HCT116 (cell line): ENCODE data around the gene RAVER2.

Experiments
- EZH2 ChIP-seq: fragments of 200-600 bp; sonication (generic); IDR thresholded peaks from 2 replicates; pipeline ENCODE4 v1.6.1; 2017; ENCODE audit warnings: antibody characterized with exemption, mixed run types
- EZH2phosphoT487 ChIP-seq: fragments of 200-600 bp; IDR thresholded peaks from 2 replicates; pipeline ENCODE4 v1.6.1; 2018; ENCODE audit warnings: antibody characterized with exemption, borderline replicate concordance
- POLR2A ChIP-seq: IDR thresholded peaks from 2 replicates; pipeline ENCODE4 v1.7.0; 2011; ENCODE audit warnings: borderline replicate concordance; ENCODE audit not compliant: insufficient read depth, insufficient read length; ENCODE audit errors: extremely low read depth
- POLR2AphosphoS5 ChIP-seq: IDR thresholded peaks from 2 replicates; pipeline ENCODE4 v1.6.1; 2011; ENCODE audit warnings: mild to moderate bottlenecking, low read depth, low read length, moderate library complexity
- YY1 ChIP-seq: IDR thresholded peaks from 2 replicates; pipeline ENCODE4 v1.6.1; 2011; ENCODE audit warnings: low read length, low read depth, moderate library complexity, mild to moderate bottlenecking; ENCODE audit not compliant: insufficient replicate concordance; ENCODE audit errors: extremely low read depth
- ZNF274 ChIP-seq: fragments of 200-500 bp; sonication (Bioruptor generic); IDR thresholded peaks from 2 replicates; pipeline ENCODE4 v1.6.1; 2014; ENCODE audit warnings: mild to moderate bottlenecking, low read depth, low read length, inconsistent platforms
- TF ChIP-seq, protein P1 (sequence below), 3 experiments: fragments of 200-600 bp in 1 of 3; sonication (generic) in 1 of 3; IDR thresholded peaks in 2 of 3; conservative IDR thresholded peaks in 1 of 3; 2 replicates each; pipeline ENCODE4 v1.5.1; 2012 to 2017; ENCODE audit warnings: low read depth in 2 of 3, low read length in 2 of 3, antibody characterized with exemption in 1 of 3, borderline replicate concordance in 1 of 3, control low read depth in 1 of 3, mild to moderate bottlenecking in 1 of 3, mixed read lengths in 1 of 3, mixed run types in 1 of 3, moderate library complexity in 1 of 3; ENCODE audit not compliant: insufficient read depth in 1 of 3
- TF ChIP-seq, protein P2 (sequence below): IDR thresholded peaks from 2 replicates; pipeline ENCODE4 v1.6.1; 2012

- TF ChIP-seq POLR2A (no peak), YY1 (no peak), POLR2AphosphoS5 (no peak), ZNF274 (no peak), EZH2 (no peak), EZH2phosphoT487 (no peak)
- TF ChIP-seq, protein P1, sequence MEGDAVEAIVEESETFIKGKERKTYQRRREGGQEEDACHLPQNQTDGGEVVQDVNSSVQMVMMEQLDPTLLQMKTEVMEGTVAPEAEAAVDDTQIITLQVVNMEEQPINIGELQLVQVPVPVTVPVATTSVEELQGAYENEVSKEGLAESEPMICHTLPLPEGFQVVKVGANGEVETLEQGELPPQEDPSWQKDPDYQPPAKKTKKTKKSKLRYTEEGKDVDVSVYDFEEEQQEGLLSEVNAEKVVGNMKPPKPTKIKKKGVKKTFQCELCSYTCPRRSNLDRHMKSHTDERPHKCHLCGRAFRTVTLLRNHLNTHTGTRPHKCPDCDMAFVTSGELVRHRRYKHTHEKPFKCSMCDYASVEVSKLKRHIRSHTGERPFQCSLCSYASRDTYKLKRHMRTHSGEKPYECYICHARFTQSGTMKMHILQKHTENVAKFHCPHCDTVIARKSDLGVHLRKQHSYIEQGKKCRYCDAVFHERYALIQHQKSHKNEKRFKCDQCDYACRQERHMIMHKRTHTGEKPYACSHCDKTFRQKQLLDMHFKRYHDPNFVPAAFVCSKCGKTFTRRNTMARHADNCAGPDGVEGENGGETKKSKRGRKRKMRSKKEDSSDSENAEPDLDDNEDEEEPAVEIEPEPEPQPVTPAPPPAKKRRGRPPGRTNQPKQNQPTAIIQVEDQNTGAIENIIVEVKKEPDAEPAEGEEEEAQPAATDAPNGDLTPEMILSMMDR (IDR thresholded peaks at IDR 0.05 in 2 of 3, conservative IDR thresholded peaks at IDR 0.05 in 1 of 3; ENCODE audit: borderline replicate concordance in 1 of 3, insufficient read depth in 1 of 3, low read depth in 2 of 3, low read length in 2 of 3): no peak
- TF ChIP-seq, protein P2, sequence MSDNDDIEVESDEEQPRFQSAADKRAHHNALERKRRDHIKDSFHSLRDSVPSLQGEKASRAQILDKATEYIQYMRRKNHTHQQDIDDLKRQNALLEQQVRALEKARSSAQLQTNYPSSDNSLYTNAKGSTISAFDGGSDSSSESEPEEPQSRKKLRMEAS: no peak
Measured at GRCh38 chr1:64733581-64734286, 11.1 kb upstream of the RAVER2 start.
